Astrocyte of the cerebellum (primary cell): Measurements from ENCODE around the gene MIB1.
"Not testable (repeated sequence)": the region's sequence is repeated elsewhere in the genome, so short reads cannot be mapped to it uniquely, and the experiment has no call there.

Experiments
- DNase-seq: peaks from one replicate; pipeline ENCODE4 v3.0.0-alpha.2; 2011; ENCODE audit warnings: low read depth
- H3K4me3 ChIP-seq: 2 replicates; pipeline ENCODE4 v1.5.1; 2011; ENCODE audit warnings: mild to moderate bottlenecking, low read depth, low read length, moderate library complexity
- CTCF ChIP-seq: IDR thresholded peaks from 2 replicates; pipeline ENCODE4 v1.5.1; 2012; ENCODE audit warnings: low read length, low read depth, moderate library complexity, mild to moderate bottlenecking; ENCODE audit errors: missing control alignments
- in situ Hi-C: cut with HindIII; loops from 2 replicates; pipeline ENCODE4 v1.10.0; 2017; ENCODE audit warnings: low sequenced_read_pairs

MIB1 gene

GRCh38 chr18:21704603-21705364 is 35.8 kb upstream of the MIB1 start, which contains the start of gene ABHD3:
TSS of gene ABHD3 (minus strand) at chr18:21704774. CDS start at chr18:21704665, 109 bp downstream.
- H3K4me3 ChIP-seq, result peak within 1 kb of the TSS; percentile 71
- TF ChIP-seq CTCF, result peak; percentile 46
- DNase-seq, result peak; percentile 72
- in situ Hi-C loops, result no loop called here

GRCh38 chr18:21706386-21706865 is 34.2 kb upstream of the MIB1 start:
- H3K4me3 ChIP-seq, result no peak overlapping the region
- no peak for TF ChIP-seq CTCF
- in situ Hi-C loops, result no loop called here
- no peak for DNase-seq

- DNase-seq, H3K4me3 ChIP-seq, in situ Hi-C loops: not testable (repeated sequence)
Measured at GRCh38 chr18:21707130-21707529, 33.5 kb upstream of the MIB1 start.

- no peak overlapping the region for H3K4me3 ChIP-seq
- TF ChIP-seq CTCF, result no peak
- in situ Hi-C loops, result no loop called here
Measured at GRCh38 chr18:21714474-21714873, 26.1 kb upstream of the MIB1 start.

GRCh38 chr18:21722687-21723086 is 17.9 kb upstream of the MIB1 start:
- in situ Hi-C loops, result no loop called here
- no peak for TF ChIP-seq CTCF
- DNase-seq, result no peak
- H3K4me3 ChIP-seq, result no peak overlapping the region

More at GRCh38 chr18:21714474-21714873, 26.1 kb upstream of the MIB1 start:
- DNase-seq, result no peak

- no peak overlapping the region for H3K4me3 ChIP-seq
- in situ Hi-C loops, result no loop called here
- no peak for TF ChIP-seq CTCF
- no peak for DNase-seq
Measured at GRCh38 chr18:21725201-21725600, 15.4 kb upstream of the MIB1 start.

GRCh38 chr18:21727702-21728101 is 12.9 kb upstream of the MIB1 start:
- TF ChIP-seq CTCF, result no peak
- DNase-seq, result no peak
- in situ Hi-C loops, result no loop called here
- H3K4me3 ChIP-seq, result no peak overlapping the region
